Measurements from ENCODE around the gene SPINK8. TPM values are rescaled to one million over a fixed set of nuclear protein-coding genes. Genes with fewer than 3 reads are reported as not detected.

Gene SPINK8
- total and polyA plus RNA-seq, 5 donors = not detected

- WGBS = 100% methylated on average over 1 of the region's 1 CpG
- H3K4me3 ChIP-seq (ENCODE audit: low read length) = no peak overlapping the region
- no peak for ATAC-seq
- no peaks in the 10 kb centered on the region for H3K27me3 ChIP-seq (ENCODE audit: control insufficient read depth, insufficient read depth)
- no peaks in the 10 kb centered on the region for H3K9me3 ChIP-seq (ENCODE audit: control insufficient read depth, low read length)
- no peak for DNase-seq
- peaks cover 2% of the 10 kb centered on the region for H3K4me1 ChIP-seq (ENCODE audit: control insufficient read depth, insufficient read depth, low read length)
- H3K27ac ChIP-seq (ENCODE audit: low read length) = no peak overlapping the region
- intact Hi-C loops (cut with DNase I) = no loop called here
Measured at GRCh38 chr3:48258530-48258929, 74.9 kb downstream of the SPINK8 start.

Small RNAs within 50 kb of the gene (microRNA-seq; reads per million reads assigned to microRNA genes)
- 0 reads per million in 2 donors for gene MIR2115

Other genes starting within 250 kb of the SPINK8 start
- 1 to 10 TPM in 1 of 4 donors, under 1 TPM in 3; 0.71 to 1.0 (median 0.87) TPM for gene CDC25A, start 145.2 kb downstream of the SPINK8 start, total RNA-seq
- 0.86 TPM for gene CDC25A, start 145.2 kb downstream of the SPINK8 start, polyA plus RNA-seq
- gene CAMP, start 110.2 kb downstream of the SPINK8 start, total RNA-seq = 1 to 10 TPM in 1 of 4 donors, under 1 TPM in 3; 0.50 to 2.1 (median 0.73) TPM
- gene CAMP, start 110.2 kb downstream of the SPINK8 start, polyA plus RNA-seq = 1.8 TPM
- gene ZNF589, start 92.6 kb downstream of the SPINK8 start, total RNA-seq = 10 to 100 TPM; 11.4 to 18.5 (median 15.0) TPM
- gene ZNF589, start 92.6 kb downstream of the SPINK8 start, polyA plus RNA-seq = 5.6 TPM
- gene NME6, start 32.3 kb downstream of the SPINK8 start, total RNA-seq = 10 to 100 TPM; 17.0 to 20.3 (median 19.1) TPM
- 11.6 TPM for gene NME6, start 32.3 kb downstream of the SPINK8 start, polyA plus RNA-seq
- not detected for gene FBXW12, start 38.6 kb upstream of the SPINK8 start, total RNA-seq
- gene FBXW12, start 38.6 kb upstream of the SPINK8 start, polyA plus RNA-seq = not detected
- gene PLXNB1, start 96.4 kb upstream of the SPINK8 start, total RNA-seq = 10 to 100 TPM; 49.4 to 84.5 (median 55.0) TPM
- gene PLXNB1, start 96.4 kb upstream of the SPINK8 start, polyA plus RNA-seq = 52.7 TPM
- 10 to 100 TPM in 3 of 4 donors, 1 to 10 TPM in 1; 8.7 to 11.5 (median 11.1) TPM for gene CCDC51, start 106.5 kb upstream of the SPINK8 start, total RNA-seq
- 11.2 TPM for gene CCDC51, start 106.5 kb upstream of the SPINK8 start, polyA plus RNA-seq
- gene TMA7, start 106.6 kb upstream of the SPINK8 start, total RNA-seq = 100 to 1,000 TPM; 187 to 270 (median 216) TPM
- 526 TPM for gene TMA7, start 106.6 kb upstream of the SPINK8 start, polyA plus RNA-seq
- gene ATRIP, start 113.1 kb upstream of the SPINK8 start, total RNA-seq = 1 to 10 TPM; 4.0 to 5.2 (median 4.3) TPM
- gene ATRIP, start 113.1 kb upstream of the SPINK8 start, polyA plus RNA-seq = 3.5 TPM
- gene SHISA5, start 170.5 kb upstream of the SPINK8 start, total RNA-seq = 10 to 100 TPM; 72.9 to 93.1 (median 76.2) TPM
- gene SHISA5, start 170.5 kb upstream of the SPINK8 start, polyA plus RNA-seq = 57.0 TPM
- gene PFKFB4, start 223.1 kb upstream of the SPINK8 start, total RNA-seq = 1 to 10 TPM; 1.9 to 2.7 (median 2.1) TPM
- gene PFKFB4, start 223.1 kb upstream of the SPINK8 start, polyA plus RNA-seq = 0.75 TPM
- gene UCN2, start 230.1 kb upstream of the SPINK8 start, total RNA-seq = not detected
- gene UCN2, start 230.1 kb upstream of the SPINK8 start, polyA plus RNA-seq = 0.16 TPM

Measured in right cardiac atrium (tissue), 5 donors.